ENCODE data around the gene RHBDL1.
"Not testable (repeated sequence)": the region's sequence is repeated elsewhere in the genome, so short reads cannot be mapped to it uniquely, and the experiment has no call there.

RHBDL1 gene

DNA sequence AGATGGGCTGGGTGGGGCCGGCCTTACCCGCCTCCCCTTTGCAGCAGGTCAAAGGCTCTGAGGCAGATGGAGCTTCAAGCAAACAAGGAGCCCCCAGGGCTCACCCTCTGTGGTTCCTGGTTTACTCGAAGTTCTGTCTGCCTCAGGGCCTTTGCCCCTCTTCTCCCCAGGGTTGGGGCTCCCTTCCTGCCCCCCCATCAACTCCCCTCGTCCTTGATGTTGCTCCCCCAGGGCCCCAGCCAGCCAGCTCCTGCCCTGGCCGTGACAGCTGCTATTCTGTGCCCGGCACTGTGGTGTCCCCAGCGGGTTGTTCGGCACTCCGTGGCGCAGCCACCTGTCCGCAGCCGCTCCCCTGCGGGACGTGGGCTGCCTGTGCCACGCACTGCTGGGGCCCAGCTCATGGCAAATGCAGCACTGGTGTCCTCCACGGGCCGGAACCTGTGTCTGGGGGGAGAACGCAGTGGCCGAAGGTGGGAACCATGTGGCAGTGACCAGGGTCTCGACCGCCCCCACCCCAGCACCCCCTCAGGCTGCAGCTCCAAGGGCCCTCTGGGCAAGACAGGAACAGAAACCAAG, 35.1 kb downstream of the RHBDL1 start:
- Histone ChIP-seq H3K9ac (ENCODE audit: low read length in 5 of 5) (no peak overlapping the region), H3K36me3 (ENCODE audit: control insufficient read depth in 5 of 5, insufficient read depth in 5 of 5, low read length in 5 of 5) (no peaks in the 10 kb centered on the region), H3K27ac (ENCODE audit: low read depth, low read length) (no peak overlapping the region), H3K27me3 (ENCODE audit: control insufficient read depth in 5 of 5, insufficient read depth in 4 of 5, low read length in 5 of 5) (peaks cover 47 to 57% (median 52%) of the 10 kb centered on the region in 5 donors), H3K9me3 (ENCODE audit: control insufficient read depth in 5 of 5, low read length in 5 of 5) (no peaks in the 10 kb centered on the region), H3K4me3 (ENCODE audit: low read depth in 1 of 5, low read length in 5 of 5) (no peak overlapping the region), H3K4me1 (ENCODE audit: control insufficient read depth in 5 of 5, insufficient read depth in 5 of 5, low read length in 5 of 5) (peaks cover 0 to 19% (median 9%) of the 10 kb centered on the region in 5 donors)

DNA sequence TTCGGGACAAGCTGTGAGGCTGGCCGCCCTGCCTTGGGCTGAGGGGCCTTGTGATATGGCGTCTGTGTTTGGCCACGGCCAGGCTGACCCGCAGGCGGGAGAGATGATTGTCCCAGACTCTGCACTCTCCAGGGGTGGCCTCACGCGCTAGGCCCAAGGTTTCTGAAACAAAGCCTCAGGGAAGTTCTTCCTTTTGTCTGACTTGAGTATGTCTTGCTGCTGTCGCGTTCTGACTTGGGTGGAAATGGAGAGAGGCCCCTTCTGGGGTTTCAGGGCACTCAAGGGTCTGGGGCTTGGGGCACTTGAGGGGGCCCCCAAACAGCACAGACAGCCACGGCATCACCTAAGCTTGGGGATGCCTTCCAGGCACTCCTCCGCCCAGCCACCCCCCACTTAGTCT, 35.6 kb downstream of the RHBDL1 start:
- Histone ChIP-seq H3K9ac (ENCODE audit: low read length in 5 of 5) (no peak overlapping the region), H3K4me1 (ENCODE audit: control insufficient read depth in 5 of 5, insufficient read depth in 5 of 5, low read length in 5 of 5) (peaks cover 0 to 24% (median 13%) of the 10 kb centered on the region in 5 donors), H3K27me3 (ENCODE audit: control insufficient read depth in 5 of 5, insufficient read depth in 4 of 5, low read length in 5 of 5) (peaks cover 47 to 55% (median 52%) of the 10 kb centered on the region in 5 donors), H3K4me3 (ENCODE audit: low read depth in 1 of 5, low read length in 5 of 5) (no peak overlapping the region), H3K9me3 (ENCODE audit: control insufficient read depth in 5 of 5, low read length in 5 of 5) (no peaks in the 10 kb centered on the region), H3K36me3 (ENCODE audit: control insufficient read depth in 5 of 5, insufficient read depth in 5 of 5, low read length in 5 of 5) (no peaks in the 10 kb centered on the region), H3K27ac (ENCODE audit: low read depth, low read length) (no peak overlapping the region)

DNA sequence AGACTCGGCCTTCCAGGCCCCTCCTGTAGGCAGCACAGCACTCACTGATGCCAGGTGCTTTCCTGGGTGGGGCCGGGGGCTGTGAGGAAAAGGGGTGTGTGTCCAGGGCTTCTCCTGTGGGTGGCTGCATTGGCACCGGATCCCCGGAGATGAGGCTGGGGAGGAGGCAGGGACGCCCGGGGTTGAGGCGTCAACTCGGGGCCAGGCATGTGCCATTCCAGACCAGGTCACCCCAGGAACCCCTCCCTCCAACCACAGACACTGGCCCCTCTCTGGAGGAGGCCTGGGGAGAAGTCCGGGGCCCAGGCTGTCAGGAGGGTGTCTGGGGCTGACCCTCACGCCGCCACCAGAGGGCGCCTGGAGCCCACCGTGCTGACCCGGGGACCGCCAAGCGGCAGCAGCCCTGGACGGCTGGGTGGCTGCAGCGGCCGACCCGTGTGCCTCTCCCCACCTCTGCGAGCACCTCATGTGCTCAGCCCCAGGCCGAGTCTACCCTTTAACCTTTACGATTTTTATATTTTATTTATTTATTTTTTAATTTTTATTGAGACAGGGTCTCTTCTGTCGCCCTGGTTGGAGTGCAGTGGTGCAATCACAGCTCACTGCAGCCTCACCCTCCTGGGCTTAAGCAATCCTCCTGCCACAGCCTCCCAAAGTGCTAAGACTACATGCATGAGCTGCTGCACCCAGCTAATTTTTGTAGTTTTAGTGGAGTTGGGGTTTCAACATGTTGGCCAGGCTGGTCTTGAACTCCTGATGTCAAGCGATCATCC, 36.3 kb downstream of the RHBDL1 start:
- Histone ChIP-seq H3K27me3 (ENCODE audit: control insufficient read depth in 5 of 5, insufficient read depth in 4 of 5, low read length in 5 of 5) (peaks cover 45 to 52% (median 52%) of the 10 kb centered on the region in 5 donors), H3K4me1 (ENCODE audit: control insufficient read depth in 5 of 5, insufficient read depth in 5 of 5, low read length in 5 of 5) (peaks cover 0 to 25% (median 17%) of the 10 kb centered on the region in 5 donors), H3K4me3 (ENCODE audit: low read depth in 1 of 5, low read length in 5 of 5) (no peak overlapping the region), H3K9me3 (ENCODE audit: control insufficient read depth in 5 of 5, low read length in 5 of 5) (no peaks in the 10 kb centered on the region), H3K27ac (ENCODE audit: low read depth, low read length) (no peak overlapping the region), H3K36me3 (ENCODE audit: control insufficient read depth in 5 of 5, insufficient read depth in 5 of 5, low read length in 5 of 5) (no peaks in the 10 kb centered on the region), H3K9ac (ENCODE audit: low read length in 5 of 5) (no peak overlapping the region)

- H3K9ac ChIP-seq (ENCODE audit: low read length in 5 of 5); H3K9me3 ChIP-seq (ENCODE audit: control insufficient read depth in 5 of 5, low read length in 5 of 5); H3K36me3 ChIP-seq (ENCODE audit: control insufficient read depth in 5 of 5, insufficient read depth in 5 of 5, low read length in 5 of 5); H3K27ac ChIP-seq (ENCODE audit: low read depth, low read length); H3K4me3 ChIP-seq (ENCODE audit: low read depth in 1 of 5, low read length in 5 of 5): not testable (repeated sequence)
- H3K4me1 ChIP-seq (ENCODE audit: control insufficient read depth in 5 of 5, insufficient read depth in 5 of 5, low read length in 5 of 5), result peaks cover 0 to 25% (median 17%) of the 10 kb centered on the region in 5 donors
- peaks cover 37 to 45% (median 43%) of the 10 kb centered on the region in 5 donors for H3K27me3 ChIP-seq (ENCODE audit: control insufficient read depth in 5 of 5, insufficient read depth in 4 of 5, low read length in 5 of 5)
These were observed 37.3 kb downstream of the RHBDL1 start for GRCh38 chr16:712740-713250.

GRCh38 chr16:714079-714478, 38.6 kb downstream of the RHBDL1 start:
- no peak overlapping the region for H3K4me3 ChIP-seq (ENCODE audit: low read depth in 1 of 5, low read length in 5 of 5)
- H3K9ac ChIP-seq (ENCODE audit: low read length in 5 of 5), result no peak overlapping the region
- peaks cover 0 to 25% (median 17%) of the 10 kb centered on the region in 5 donors for H3K4me1 ChIP-seq (ENCODE audit: control insufficient read depth in 5 of 5, insufficient read depth in 5 of 5, low read length in 5 of 5)
- peaks cover 25 to 36% (median 30%) of the 10 kb centered on the region in 5 donors for H3K27me3 ChIP-seq (ENCODE audit: control insufficient read depth in 5 of 5, insufficient read depth in 4 of 5, low read length in 5 of 5)
- H3K36me3 ChIP-seq (ENCODE audit: control insufficient read depth in 5 of 5, insufficient read depth in 5 of 5, low read length in 5 of 5), result no peaks in the 10 kb centered on the region
- no peaks in the 10 kb centered on the region for H3K9me3 ChIP-seq (ENCODE audit: control insufficient read depth in 5 of 5, low read length in 5 of 5)
- no peak overlapping the region for H3K27ac ChIP-seq (ENCODE audit: low read depth, low read length)

DNA sequence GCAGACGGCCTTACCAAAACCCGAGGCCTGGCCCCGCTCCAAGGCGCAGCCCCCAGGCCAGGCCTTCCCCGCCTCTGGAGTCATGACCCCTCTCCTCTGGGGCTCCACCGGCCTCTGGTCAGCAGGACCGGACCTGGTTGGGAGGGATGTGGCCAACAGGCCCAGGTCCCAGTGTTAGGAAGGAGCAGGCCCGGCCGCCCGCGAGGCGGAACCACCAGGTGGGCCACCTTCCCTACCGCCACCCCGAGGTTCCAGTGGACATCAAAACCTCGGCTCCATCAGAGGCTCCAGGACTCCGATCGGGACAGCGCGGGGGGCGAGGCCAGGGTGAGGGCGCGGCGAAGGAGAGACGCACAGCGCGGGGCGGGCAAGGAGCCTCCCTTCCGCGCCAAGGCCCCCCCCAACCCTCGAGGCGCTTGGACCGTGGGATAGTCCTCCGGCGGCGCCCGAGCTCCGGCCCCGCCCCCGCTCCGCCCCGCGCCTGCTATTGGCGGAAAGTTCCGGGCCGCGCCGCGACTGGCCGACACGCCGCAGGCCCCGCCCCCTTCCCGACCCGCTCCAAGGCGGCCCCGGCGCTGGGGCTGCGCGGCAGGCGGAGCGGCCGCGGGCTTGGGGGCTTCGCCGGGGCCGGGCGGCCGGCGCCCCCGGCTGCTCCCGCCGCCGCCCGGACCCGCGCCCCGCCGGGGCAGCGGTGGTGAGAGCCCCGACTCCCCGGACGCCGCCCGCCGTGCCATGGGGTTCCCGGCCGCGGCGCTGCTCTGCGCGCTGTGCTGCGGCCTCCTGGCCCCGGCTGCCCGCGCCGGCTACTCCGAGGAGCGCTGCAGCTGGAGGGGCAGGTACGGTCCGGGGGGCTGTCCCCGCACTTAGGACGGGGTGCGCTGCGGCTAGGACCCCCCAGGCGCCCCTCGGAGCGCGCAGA, 39.3 kb downstream of the RHBDL1 start, which contains the start of gene METRN:
METRN (plus strand) TSS at position 561 of the 919 bp plus-strand sequence; CDS start at position 733, 172 bp downstream.
- H3K9ac ChIP-seq (ENCODE audit: low read length in 5 of 5), result peak within 1 kb of the TSS in 3 of 5 donors; percentile 21 to 59 (median 56)

GRCh38 chr16:715477-716199, 40.2 kb downstream of the RHBDL1 start:
- peaks cover 0 to 36% (median 27%) of the 10 kb centered on the region in 5 donors for H3K4me1 ChIP-seq (ENCODE audit: control insufficient read depth in 5 of 5, insufficient read depth in 5 of 5, low read length in 5 of 5)
- H3K27me3 ChIP-seq (ENCODE audit: control insufficient read depth in 5 of 5, insufficient read depth in 4 of 5, low read length in 5 of 5), result peaks cover 11 to 22% (median 14%) of the 10 kb centered on the region in 5 donors
- H3K9me3 ChIP-seq (ENCODE audit: control insufficient read depth in 5 of 5, low read length in 5 of 5), result no peaks in the 10 kb centered on the region
- H3K36me3 ChIP-seq (ENCODE audit: control insufficient read depth in 5 of 5, insufficient read depth in 5 of 5, low read length in 5 of 5), result no peaks in the 10 kb centered on the region
- H3K4me3 ChIP-seq (ENCODE audit: low read depth in 1 of 5, low read length in 5 of 5), result peak overlapping the region in 4 of 5 donors; percentile 56 to 78 (median 70)
- H3K27ac ChIP-seq (ENCODE audit: low read depth, low read length), result no peak overlapping the region
- peak overlapping the region in 3 of 5 donors; percentile 21 to 59 (median 56) for H3K9ac ChIP-seq (ENCODE audit: low read length in 5 of 5)

More for the DNA sequence above, 39.3 kb downstream of the RHBDL1 start, which contains the start of gene METRN:
- Histone ChIP-seq H3K27ac (ENCODE audit: low read depth, low read length) (no peak within 1 kb of the TSS), H3K27me3 (ENCODE audit: control insufficient read depth in 5 of 5, insufficient read depth in 4 of 5, low read length in 5 of 5) (peaks cover 18 to 28% (median 22%) of the 10 kb centered on the region in 5 donors), H3K9me3 (ENCODE audit: control insufficient read depth in 5 of 5, low read length in 5 of 5) (no peaks in the 10 kb centered on the region), H3K36me3 (ENCODE audit: control insufficient read depth in 5 of 5, insufficient read depth in 5 of 5, low read length in 5 of 5) (no peaks in the 10 kb centered on the region), H3K4me1 (ENCODE audit: control insufficient read depth in 5 of 5, insufficient read depth in 5 of 5, low read length in 5 of 5) (peaks cover 0 to 28% (median 19%) of the 10 kb centered on the region in 5 donors), H3K4me3 (ENCODE audit: low read depth in 1 of 5, low read length in 5 of 5) (peak within 1 kb of the TSS in 4 of 5 donors; percentile 56 to 78 (median 70))

DNA sequence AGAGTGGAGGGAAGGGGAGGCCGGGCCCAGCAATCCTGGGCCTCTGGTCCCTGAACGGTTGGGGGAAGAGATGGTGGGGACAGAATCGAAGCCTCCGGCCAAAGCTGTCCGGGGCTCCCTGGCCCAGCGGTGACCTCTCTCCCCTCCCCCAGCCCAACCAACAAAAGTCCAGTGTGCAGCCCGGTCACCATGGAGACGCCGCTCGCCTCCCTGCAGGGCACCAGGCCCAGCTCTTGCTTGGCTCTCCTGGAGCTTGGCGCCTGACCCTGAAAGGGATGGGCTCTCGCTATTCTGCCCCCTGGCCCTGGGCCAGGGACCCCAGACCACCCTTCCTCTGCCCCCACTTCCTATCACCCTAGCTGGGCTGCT, 40.7 kb downstream of the RHBDL1 start:
- H3K4me1 ChIP-seq (ENCODE audit: control insufficient read depth in 5 of 5, insufficient read depth in 5 of 5, low read length in 5 of 5), result peaks cover 0 to 41% (median 29%) of the 10 kb centered on the region in 5 donors

GRCh38 chr16:716768-717325, 41.4 kb downstream of the RHBDL1 start:
- Histone ChIP-seq H3K4me1 (ENCODE audit: control insufficient read depth in 5 of 5, insufficient read depth in 5 of 5, low read length in 5 of 5) (peaks cover 0 to 48% (median 35%) of the 10 kb centered on the region in 5 donors), H3K36me3 (ENCODE audit: control insufficient read depth in 5 of 5, insufficient read depth in 5 of 5, low read length in 5 of 5) (no peaks in the 10 kb centered on the region), H3K9ac (ENCODE audit: low read length in 5 of 5) (no peak overlapping the region), H3K9me3 (ENCODE audit: control insufficient read depth in 5 of 5, low read length in 5 of 5) (no peaks in the 10 kb centered on the region), H3K27me3 (ENCODE audit: control insufficient read depth in 5 of 5, insufficient read depth in 4 of 5, low read length in 5 of 5) (peaks cover 4 to 12% (median 5%) of the 10 kb centered on the region in 5 donors), H3K4me3 (ENCODE audit: low read depth in 1 of 5, low read length in 5 of 5) (no peak overlapping the region), H3K27ac (ENCODE audit: low read depth, low read length) (no peak overlapping the region)

More for the DNA sequence above, 40.7 kb downstream of the RHBDL1 start:
- Histone ChIP-seq H3K9ac (ENCODE audit: low read length in 5 of 5) (peak overlapping the region in 4 of 5 donors; percentile 10 to 59 (median 29)), H3K27ac (ENCODE audit: low read depth, low read length) (no peak overlapping the region), H3K9me3 (ENCODE audit: control insufficient read depth in 5 of 5, low read length in 5 of 5) (no peaks in the 10 kb centered on the region), H3K36me3 (ENCODE audit: control insufficient read depth in 5 of 5, insufficient read depth in 5 of 5, low read length in 5 of 5) (no peaks in the 10 kb centered on the region), H3K27me3 (ENCODE audit: control insufficient read depth in 5 of 5, insufficient read depth in 4 of 5, low read length in 5 of 5) (peaks cover 6 to 16% (median 9%) of the 10 kb centered on the region in 5 donors), H3K4me3 (ENCODE audit: low read depth in 1 of 5, low read length in 5 of 5) (peak overlapping the region in 3 of 5 donors; percentile 10 to 78 (median 68))
